Right atrium auricular region (tissue), 2 donors: ENCODE measurements around the gene STRADB. TPM values are rescaled to one million over a fixed set of nuclear protein-coding genes. Genes with fewer than 3 reads are reported as not detected.
A peak's percentile ranks its signal among the peaks of the same experiment; 100 is the strongest.

Experiments used
- DNase-seq: peaks from one replicate; pipeline ENCODE4 v3.0.0-alpha.2; 2019; ENCODE audit warnings: low spot score
- H3K27ac ChIP-seq, 2 donors: fragments of 200-600 bp; sonication (generic); 1 replicate in 1 of 2; 2 replicates in 1 of 2; pipeline ENCODE4 v1.5.1; 2016 to 2019
- H3K27me3 ChIP-seq, 2 donors: fragments of 200-600 bp; sonication (generic); one replicate each; pipeline versions ENCODE4 v1.5.1 to v1.6.0; 2017 to 2019
- H3K36me3 ChIP-seq: fragments of 200-600 bp; sonication (generic); one replicate; pipeline ENCODE4 v1.5.1; 2016
- H3K4me1 ChIP-seq, 2 donors: fragments of 200-600 bp; sonication (generic); one replicate each; pipeline versions ENCODE4 v1.5.1 to v1.6.0; 2017 to 2019
- H3K4me3 ChIP-seq, 2 donors: fragments of 200-600 bp; sonication (generic); 1 replicate in 1 of 2; 2 replicates in 1 of 2; pipeline ENCODE4 v1.5.1; 2017 to 2019; ENCODE audit warnings: mild to moderate bottlenecking in 1 of 2, moderate library complexity in 1 of 2
- H3K9me3 ChIP-seq, 2 donors: fragments of 200-600 bp; sonication (generic); one replicate each; pipeline ENCODE4 v1.5.1; 2019
- CTCF ChIP-seq, 2 donors: fragments of 200-600 bp; sonication (generic); IDR thresholded peaks; one replicate each; pipeline ENCODE4 v1.5.1; 2019; ENCODE audit warnings: antibody characterized with exemption in 2 of 2
- total RNA-seq, 2 donors: library from RNA; depleted of rRNA; stranded (reverse); fragments of >200 nt; gene quantifications; one replicate each; pipeline ENCODE4 v1.1.0, GENCODE V29; 2016

Gene STRADB
- total RNA-seq, 2 donors from 2014 or later, result 28.5 to 78.1 TPM

DNA sequence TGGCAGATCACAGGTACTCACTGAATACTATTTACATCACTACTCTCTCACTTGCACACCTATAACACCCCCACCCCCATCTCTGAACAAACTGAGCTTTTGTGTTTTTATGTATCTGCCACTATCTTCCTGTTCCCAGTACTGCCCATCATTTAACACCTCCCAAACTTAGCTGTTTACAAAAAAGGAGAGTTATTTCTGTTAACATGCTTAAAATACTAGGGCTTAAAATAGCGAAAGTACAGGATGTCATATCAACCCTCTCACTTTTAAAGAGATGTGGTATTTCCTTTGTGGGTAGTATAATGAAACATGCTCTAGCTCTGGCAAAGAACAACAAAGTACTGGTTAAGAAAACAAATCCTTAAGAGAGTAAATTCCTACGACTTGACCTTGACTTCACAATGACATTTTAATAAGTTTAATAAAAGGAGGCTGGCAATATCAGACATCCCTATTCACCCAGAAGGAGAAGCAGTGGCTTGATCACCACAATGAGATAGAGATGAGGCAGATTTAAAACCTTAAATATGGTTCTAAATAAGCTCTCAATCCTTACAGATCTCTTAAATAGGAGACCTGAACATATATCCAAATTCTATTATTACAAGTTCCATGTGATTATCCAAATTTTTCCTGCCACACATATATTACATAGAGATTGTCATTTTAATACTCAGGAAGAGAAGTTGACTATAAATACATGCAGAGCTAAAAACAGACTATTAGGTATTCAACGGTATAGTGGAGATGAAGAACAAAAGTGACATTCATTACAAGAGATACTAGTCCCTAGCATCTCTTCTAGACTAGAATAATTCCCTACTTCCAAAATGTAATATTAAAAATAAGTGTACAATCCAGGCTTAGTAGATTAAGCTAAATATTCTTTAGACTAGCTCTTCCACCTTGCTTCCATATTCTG is 37.2 kb upstream of the STRADB start:
- H3K27ac ChIP-seq, result peak overlapping the region; percentile 76 to 85
- H3K36me3 ChIP-seq, result no peaks in the 10 kb centered on the region
- no peak overlapping the region for H3K4me3 ChIP-seq
- H3K9me3 ChIP-seq, result no peaks in the 10 kb centered on the region
- H3K4me1 ChIP-seq, result peaks cover 0 to 66% of the 10 kb centered on the region in 2 donors
- no peak for DNase-seq
- H3K27me3 ChIP-seq, result no peaks in the 10 kb centered on the region
- no peak for TF ChIP-seq CTCF (IDR thresholded peaks at IDR 0.05)

DNA sequence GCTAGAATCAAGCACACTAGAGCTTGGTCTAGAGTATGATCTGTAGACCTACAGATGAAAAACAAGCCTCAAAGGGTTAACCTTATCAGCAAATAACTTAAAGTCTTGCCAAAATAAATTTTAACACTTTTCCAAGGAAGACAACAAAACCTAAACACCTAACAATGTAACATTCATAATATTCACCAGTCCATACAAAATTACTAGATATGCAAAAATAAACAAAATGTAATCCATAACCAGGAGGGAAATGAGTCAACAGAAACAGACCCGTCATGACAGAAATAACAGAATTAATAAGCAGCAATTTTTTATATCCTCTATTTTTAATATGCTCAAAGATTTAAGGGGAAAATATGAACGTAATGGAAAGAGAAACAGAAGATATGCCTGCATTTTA is 36.4 kb upstream of the STRADB start:
- H3K27ac ChIP-seq, result peak overlapping the region; percentile 76 to 85
- no peaks in the 10 kb centered on the region for H3K9me3 ChIP-seq
- no peak for DNase-seq
- no peak for TF ChIP-seq CTCF (IDR thresholded peaks at IDR 0.05)
- peaks cover 0 to 66% of the 10 kb centered on the region in 2 donors for H3K4me1 ChIP-seq
- peaks cover 7% of the 10 kb centered on the region for H3K36me3 ChIP-seq
- no peak overlapping the region for H3K4me3 ChIP-seq
- no peaks in the 10 kb centered on the region for H3K27me3 ChIP-seq

DNA sequence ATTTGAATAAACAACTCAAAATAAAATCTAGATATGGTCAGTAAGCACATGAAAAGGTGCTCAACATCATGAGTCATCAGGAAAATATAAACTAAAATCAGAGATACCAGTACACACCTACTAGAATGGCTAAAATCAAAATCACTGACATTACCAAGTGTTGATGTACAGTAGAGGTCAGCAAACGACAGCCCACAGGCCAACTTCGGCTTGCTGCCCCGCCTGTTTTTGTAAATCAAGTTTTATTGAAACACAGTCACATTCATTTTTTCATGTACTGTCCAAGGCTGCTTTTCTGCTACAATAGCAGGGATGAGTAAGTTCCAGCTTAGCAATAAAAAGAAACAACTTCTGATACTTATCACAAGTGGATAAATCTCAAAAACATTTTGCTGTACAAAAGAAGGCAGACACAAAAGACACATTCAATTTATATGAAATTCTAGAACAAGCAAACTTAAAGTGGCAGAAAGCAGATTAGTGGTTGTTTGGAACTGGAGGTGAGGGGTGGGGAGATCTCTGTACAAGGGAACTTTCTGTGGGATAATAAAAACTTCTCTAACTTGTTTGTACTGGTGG is 32.4 kb upstream of the STRADB start:
- H3K27ac ChIP-seq, result peak overlapping the region; percentile 50 to 61
- DNase-seq, result no peak

GRCh38 chr2:201419986-201420385 is 31.6 kb upstream of the STRADB start:
- DNase-seq, result no peak
- H3K27ac ChIP-seq, result peak overlapping the region; percentile 50 to 61
- no peaks in the 10 kb centered on the region for H3K27me3 ChIP-seq
- peaks cover 8% of the 10 kb centered on the region for H3K36me3 ChIP-seq
- TF ChIP-seq CTCF (IDR thresholded peaks at IDR 0.05), result no peak
- peaks cover 0 to 64% of the 10 kb centered on the region in 2 donors for H3K4me1 ChIP-seq
- H3K9me3 ChIP-seq, result no peaks in the 10 kb centered on the region
- H3K4me3 ChIP-seq, result no peak overlapping the region

More for the DNA sequence above, 32.4 kb upstream of the STRADB start:
- Histone ChIP-seq H3K9me3 (no peaks in the 10 kb centered on the region), H3K4me1 (peaks cover 0 to 65% of the 10 kb centered on the region in 2 donors), H3K27me3 (no peaks in the 10 kb centered on the region), H3K36me3 (peaks cover 8% of the 10 kb centered on the region), H3K4me3 (no peak overlapping the region)
- TF ChIP-seq CTCF (IDR thresholded peaks at IDR 0.05), result peak in 1 of 2 donors; percentile 31

DNA sequence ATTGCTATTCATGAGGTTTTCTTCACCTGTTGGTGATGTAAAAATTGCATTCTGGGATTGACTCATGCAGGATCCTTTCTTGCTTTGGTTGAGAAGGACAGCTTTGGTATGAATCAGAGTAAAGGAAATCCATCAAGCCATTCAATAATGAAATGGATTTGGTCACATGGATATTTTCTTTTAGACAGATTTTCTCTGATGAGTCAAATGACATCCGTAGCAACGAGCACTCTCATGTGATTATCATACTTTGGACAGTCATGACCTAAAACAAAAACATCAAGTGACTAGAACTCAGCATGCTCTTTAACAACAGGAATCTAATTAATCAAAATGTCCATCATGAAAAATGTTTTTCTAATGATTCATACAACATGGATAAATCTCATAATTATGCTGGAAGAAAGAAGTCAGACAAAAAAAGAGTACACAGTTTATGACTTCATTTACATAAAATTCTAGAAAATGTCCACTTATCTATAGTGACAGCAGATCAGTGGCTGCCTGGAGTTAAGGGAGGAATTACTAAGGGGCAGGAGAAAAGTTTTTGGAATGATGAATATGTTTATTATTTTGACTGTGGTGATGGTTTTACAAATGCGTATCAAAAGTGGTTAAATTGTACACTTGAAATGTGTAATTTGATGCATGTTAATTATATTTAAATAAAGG is 31.0 kb upstream of the STRADB start:
- DNase-seq, result no peak
- H3K4me1 ChIP-seq, result peaks cover 0 to 64% of the 10 kb centered on the region in 2 donors
- peak overlapping the region; percentile 50 to 61 for H3K27ac ChIP-seq
- H3K4me3 ChIP-seq, result no peak overlapping the region
- no peaks in the 10 kb centered on the region for H3K27me3 ChIP-seq
- H3K36me3 ChIP-seq, result peaks cover 8% of the 10 kb centered on the region
- TF ChIP-seq CTCF (IDR thresholded peaks at IDR 0.05), result no peak
- H3K9me3 ChIP-seq, result no peaks in the 10 kb centered on the region
